ENCODE data around the gene ATP9B.

ATP9B gene

DNA sequence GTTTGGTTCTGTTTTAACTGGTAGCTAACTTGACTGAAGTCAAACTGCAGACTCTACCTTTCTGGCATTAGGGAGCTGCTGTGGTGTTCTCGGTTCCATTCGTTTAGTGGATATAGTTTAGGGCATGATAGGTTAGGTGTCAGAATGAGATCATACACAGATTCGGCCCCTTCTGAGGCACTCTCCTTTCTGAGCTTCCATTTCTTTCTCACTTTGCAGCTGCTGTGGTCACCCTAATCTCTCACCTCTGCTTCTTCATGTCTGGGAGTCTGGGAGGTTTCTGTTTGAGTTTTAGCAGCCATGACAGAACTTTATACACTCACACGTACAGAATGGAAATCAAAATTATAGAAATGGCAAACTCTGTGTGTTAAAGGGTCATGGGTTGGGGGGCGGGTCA is 122.8 kb downstream of the ATP9B start:
- Histone ChIP-seq H3K56ac (ENCODE audit: low read length) (no peak overlapping the region), H4K8ac (ENCODE audit: low read depth, low read length) (no peak overlapping the region), H3K23ac (ENCODE audit: low read length) (no peak overlapping the region), H4K5ac (ENCODE audit: low read length) (no peak overlapping the region), H3K36me3 (ENCODE audit: control insufficient read depth, insufficient read depth, low read length) (no peaks in the 10 kb centered on the region), H3K27me3 (ENCODE audit: insufficient read depth, low read length, poor library complexity) (no peaks in the 10 kb centered on the region), H3K79me1 (ENCODE audit: low read length) (no peaks in the 10 kb centered on the region), H3K4me2 (ENCODE audit: low read length) (no peak overlapping the region), H2BK15ac (replicated peaks; ENCODE audit: low read depth) (no peak overlapping the region), H3K9ac (ENCODE audit: low read length) (no peak overlapping the region), H2BK5ac (ENCODE audit: low read length) (no peak overlapping the region), H3K4ac (ENCODE audit: low read depth, low read length) (no peak overlapping the region), H2BK120ac (ENCODE audit: low read depth, low read length) (no peak overlapping the region), H3K4me3 (ENCODE audit: low read length) (no peak overlapping the region), H3K27ac (ENCODE audit: low read depth, low read length) (no peak overlapping the region), H3K18ac (ENCODE audit: low read length) (no peak overlapping the region), H3K79me2 (ENCODE audit: control insufficient read depth, insufficient read depth, low read length) (no peaks in the 10 kb centered on the region), H3K4me1 (ENCODE audit: control insufficient read depth, low read depth, low read length) (no peaks in the 10 kb centered on the region), H2AK5ac (ENCODE audit: low read length) (no peak overlapping the region)
- no CpG with 5 or more reads among the region's 5 CpGs for WGBS (ENCODE audit: extremely low coverage, insufficient coverage, low lambda C conversion rate)
- DNase-seq, result no peak

DNA sequence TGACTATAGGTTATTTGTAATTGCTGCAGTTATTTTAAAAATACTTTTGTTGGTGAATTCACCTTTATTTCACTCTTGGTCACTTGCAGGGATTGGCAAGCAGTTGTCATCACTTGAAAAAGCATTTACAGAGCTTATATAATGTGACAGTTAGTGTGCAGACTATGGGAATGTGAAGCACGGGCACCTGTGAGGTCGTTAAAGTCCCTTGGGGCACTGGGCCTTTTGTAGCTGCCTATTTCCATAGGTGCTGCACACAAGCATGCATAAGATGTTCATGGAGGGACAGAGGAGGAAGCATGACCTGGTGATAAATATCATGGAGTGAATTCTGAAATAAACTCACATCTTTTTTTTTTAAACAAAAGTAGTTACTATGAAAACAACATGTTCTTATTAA is 124.6 kb downstream of the ATP9B start:
- no peak overlapping the region for H3K18ac ChIP-seq (ENCODE audit: low read length)
- no peak overlapping the region for H3K9ac ChIP-seq (ENCODE audit: low read length)
- no CpG with 5 or more reads among the region's 2 CpGs for WGBS (ENCODE audit: extremely low coverage, insufficient coverage, low lambda C conversion rate)
- no peak overlapping the region for H3K4me2 ChIP-seq (ENCODE audit: low read length)
- H3K4ac ChIP-seq (ENCODE audit: low read depth, low read length), result no peak overlapping the region
- no peak overlapping the region for H2BK15ac ChIP-seq (replicated peaks; ENCODE audit: low read depth)
- H3K4me1 ChIP-seq (ENCODE audit: control insufficient read depth, low read depth, low read length), result no peaks in the 10 kb centered on the region
- no peaks in the 10 kb centered on the region for H3K79me1 ChIP-seq (ENCODE audit: low read length)
- no peaks in the 10 kb centered on the region for H3K36me3 ChIP-seq (ENCODE audit: control insufficient read depth, insufficient read depth, low read length)
- H3K27me3 ChIP-seq (ENCODE audit: insufficient read depth, low read length, poor library complexity), result no peaks in the 10 kb centered on the region
- H3K56ac ChIP-seq (ENCODE audit: low read length), result no peak overlapping the region
- no peaks in the 10 kb centered on the region for H3K79me2 ChIP-seq (ENCODE audit: control insufficient read depth, insufficient read depth, low read length)
- no peak overlapping the region for H2AK5ac ChIP-seq (ENCODE audit: low read length)
- DNase-seq, result no peak
- no peak overlapping the region for H3K27ac ChIP-seq (ENCODE audit: low read depth, low read length)
- no peak overlapping the region for H2BK120ac ChIP-seq (ENCODE audit: low read depth, low read length)
- H4K8ac ChIP-seq (ENCODE audit: low read depth, low read length), result no peak overlapping the region
- no peak overlapping the region for H3K23ac ChIP-seq (ENCODE audit: low read length)
- no peak overlapping the region for H2BK5ac ChIP-seq (ENCODE audit: low read length)
- H4K5ac ChIP-seq (ENCODE audit: low read length), result no peak overlapping the region
- no peak overlapping the region for H3K4me3 ChIP-seq (ENCODE audit: low read length)

DNA sequence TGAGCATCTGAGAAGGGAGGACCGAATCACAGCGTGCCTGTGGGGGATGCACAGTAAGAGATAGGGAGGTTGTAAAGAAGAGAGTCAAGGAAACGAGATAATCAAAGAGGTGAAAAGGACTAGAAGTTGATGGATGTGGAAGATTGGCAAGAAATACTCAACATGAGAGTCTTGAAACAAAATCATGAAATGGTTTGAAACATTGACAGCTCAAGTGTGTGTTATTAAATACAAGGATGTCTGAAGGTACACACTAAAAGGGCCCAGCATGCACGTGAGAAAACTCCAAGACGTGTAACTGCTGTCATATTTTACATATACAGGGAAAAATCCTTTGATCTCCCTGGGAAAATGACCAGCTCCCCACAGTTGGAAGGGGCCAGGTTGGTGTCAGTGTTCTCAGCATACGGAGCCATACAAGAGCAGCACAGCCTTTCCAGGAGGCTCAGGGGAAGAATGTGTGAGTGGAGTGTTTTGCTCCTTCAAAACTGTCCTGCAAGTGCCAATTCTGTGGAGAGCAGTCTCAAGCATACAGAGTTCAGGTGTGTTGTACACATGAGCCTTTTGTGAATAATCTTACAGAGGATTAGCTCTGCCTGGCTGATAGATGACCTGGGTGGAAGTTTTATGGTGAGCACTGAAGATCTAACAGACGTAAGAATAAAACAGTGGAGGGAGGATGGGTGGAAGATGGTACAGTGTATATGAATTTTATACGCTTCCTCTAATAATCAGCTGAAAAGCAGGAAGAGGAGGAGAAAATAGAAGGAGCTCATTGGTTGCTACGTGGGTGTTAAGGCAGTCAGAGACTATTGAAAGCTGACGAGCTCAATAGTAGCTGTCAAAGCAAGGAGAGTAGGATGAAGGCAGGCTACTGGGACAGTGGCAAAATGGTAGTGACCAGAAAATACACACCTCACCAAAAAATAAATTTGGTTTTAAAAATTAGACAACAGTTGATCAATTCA is 126.8 kb downstream of the ATP9B start:
- no CpG with 5 or more reads among the region's 10 CpGs for WGBS (ENCODE audit: extremely low coverage, insufficient coverage, low lambda C conversion rate)
- no peak overlapping the region for H2AK5ac ChIP-seq (ENCODE audit: low read length)
- H2BK5ac ChIP-seq (ENCODE audit: low read length), result no peak overlapping the region
- no peak overlapping the region for H3K23ac ChIP-seq (ENCODE audit: low read length)
- no peak overlapping the region for H3K9ac ChIP-seq (ENCODE audit: low read length)
- H4K8ac ChIP-seq (ENCODE audit: low read depth, low read length), result no peak overlapping the region
- DNase-seq, result no peak
- no peaks in the 10 kb centered on the region for H3K4me1 ChIP-seq (ENCODE audit: control insufficient read depth, low read depth, low read length)
- no peak overlapping the region for H2BK120ac ChIP-seq (ENCODE audit: low read depth, low read length)
- no peak overlapping the region for H3K18ac ChIP-seq (ENCODE audit: low read length)
- no peak overlapping the region for H3K4me3 ChIP-seq (ENCODE audit: low read length)
- no peak overlapping the region for H2BK15ac ChIP-seq (replicated peaks; ENCODE audit: low read depth)
- H3K27me3 ChIP-seq (ENCODE audit: insufficient read depth, low read length, poor library complexity), result no peaks in the 10 kb centered on the region
- no peak overlapping the region for H3K4me2 ChIP-seq (ENCODE audit: low read length)
- no peaks in the 10 kb centered on the region for H3K79me2 ChIP-seq (ENCODE audit: control insufficient read depth, insufficient read depth, low read length)
- H3K36me3 ChIP-seq (ENCODE audit: control insufficient read depth, insufficient read depth, low read length), result no peaks in the 10 kb centered on the region
- H3K4ac ChIP-seq (ENCODE audit: low read depth, low read length), result no peak overlapping the region
- H3K56ac ChIP-seq (ENCODE audit: low read length), result no peak overlapping the region
- no peak overlapping the region for H4K5ac ChIP-seq (ENCODE audit: low read length)
- H3K27ac ChIP-seq (ENCODE audit: low read depth, low read length), result no peak overlapping the region
- no peaks in the 10 kb centered on the region for H3K79me1 ChIP-seq (ENCODE audit: low read length)

DNA sequence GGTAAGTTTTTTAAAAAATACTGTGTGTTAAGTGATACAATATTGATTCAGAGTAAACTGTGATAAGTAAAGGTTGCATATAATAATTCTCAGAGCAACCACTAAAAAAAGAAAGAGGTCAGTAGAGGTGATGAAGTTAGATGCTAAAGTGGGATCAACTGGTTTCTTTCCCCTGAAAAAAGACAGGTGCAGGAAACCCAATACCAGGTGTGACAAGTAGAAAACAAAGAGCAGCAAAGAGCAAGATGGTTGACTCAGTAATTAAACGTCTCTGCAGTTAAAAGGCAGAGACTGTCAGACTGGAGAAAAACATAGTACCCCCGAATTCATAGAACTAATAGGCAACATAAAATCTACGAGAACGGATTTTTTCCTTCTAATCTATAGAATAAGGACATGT is 128.3 kb downstream of the ATP9B start:
- Histone ChIP-seq H4K8ac (ENCODE audit: low read depth, low read length) (no peak overlapping the region), H3K18ac (ENCODE audit: low read length) (no peak overlapping the region), H3K4ac (ENCODE audit: low read depth, low read length) (no peak overlapping the region), H3K4me1 (ENCODE audit: control insufficient read depth, low read depth, low read length) (no peaks in the 10 kb centered on the region), H3K56ac (ENCODE audit: low read length) (no peak overlapping the region), H3K4me2 (ENCODE audit: low read length) (no peak overlapping the region), H3K4me3 (ENCODE audit: low read length) (no peak overlapping the region), H3K27me3 (ENCODE audit: insufficient read depth, low read length, poor library complexity) (no peaks in the 10 kb centered on the region), H3K27ac (ENCODE audit: low read depth, low read length) (no peak overlapping the region), H3K36me3 (ENCODE audit: control insufficient read depth, insufficient read depth, low read length) (no peaks in the 10 kb centered on the region), H3K79me2 (ENCODE audit: control insufficient read depth, insufficient read depth, low read length) (no peaks in the 10 kb centered on the region), H3K23ac (ENCODE audit: low read length) (no peak overlapping the region), H2BK120ac (ENCODE audit: low read depth, low read length) (no peak overlapping the region), H2BK5ac (ENCODE audit: low read length) (no peak overlapping the region), H3K9ac (ENCODE audit: low read length) (no peak overlapping the region), H2AK5ac (ENCODE audit: low read length) (no peak overlapping the region), H3K79me1 (ENCODE audit: low read length) (no peaks in the 10 kb centered on the region), H2BK15ac (replicated peaks; ENCODE audit: low read depth) (no peak overlapping the region), H4K5ac (ENCODE audit: low read length) (no peak overlapping the region)
- DNase-seq, result no peak
- no CpG with 5 or more reads among the region's 4 CpGs for WGBS (ENCODE audit: extremely low coverage, insufficient coverage, low lambda C conversion rate)

DNA sequence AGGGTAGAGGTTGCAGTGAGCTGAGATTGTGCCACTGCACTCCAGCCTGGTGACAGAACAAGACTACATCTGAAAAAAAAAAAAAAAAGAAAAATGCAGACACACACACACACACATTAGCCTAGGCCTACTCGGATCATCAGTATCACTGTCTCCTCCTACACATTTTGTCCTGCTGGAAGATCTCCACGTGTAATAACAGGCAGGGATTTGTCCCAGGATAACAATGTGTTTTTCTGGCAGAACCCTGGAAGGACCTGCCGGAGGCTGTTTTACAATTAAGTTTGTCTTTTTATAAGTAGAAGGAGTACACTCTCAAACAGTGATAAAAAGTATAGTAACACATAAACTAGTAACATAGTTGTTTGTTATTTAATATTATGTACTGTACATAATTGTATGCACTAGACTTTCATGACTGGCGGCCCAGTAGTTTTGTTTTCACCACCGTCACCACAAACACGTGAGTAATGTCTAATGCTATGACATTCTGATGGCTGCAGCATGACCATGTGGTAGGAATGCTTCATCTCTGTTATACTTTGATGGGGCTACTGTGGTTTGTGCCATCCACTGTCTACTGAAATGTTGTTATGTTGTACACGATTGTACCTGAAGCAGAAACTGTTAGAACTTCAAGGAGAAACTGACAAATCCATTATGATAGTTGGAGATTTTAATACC is 130.6 kb downstream of the ATP9B start:
- H4K8ac ChIP-seq (ENCODE audit: low read depth, low read length), result no peak overlapping the region
- H2BK120ac ChIP-seq (ENCODE audit: low read depth, low read length), result no peak overlapping the region
- no peak overlapping the region for H3K4me2 ChIP-seq (ENCODE audit: low read length)
- H3K79me1 ChIP-seq (ENCODE audit: low read length), result no peaks in the 10 kb centered on the region
- no peaks in the 10 kb centered on the region for H3K27me3 ChIP-seq (ENCODE audit: insufficient read depth, low read length, poor library complexity)
- WGBS (ENCODE audit: extremely low coverage, insufficient coverage, low lambda C conversion rate), result no CpG with 5 or more reads among the region's 7 CpGs
- no peak overlapping the region for H3K4me3 ChIP-seq (ENCODE audit: low read length)
- no peak for DNase-seq
- H3K79me2 ChIP-seq (ENCODE audit: control insufficient read depth, insufficient read depth, low read length), result no peaks in the 10 kb centered on the region
- H2AK5ac ChIP-seq (ENCODE audit: low read length), result no peak overlapping the region
- no peak overlapping the region for H3K18ac ChIP-seq (ENCODE audit: low read length)
- H4K5ac ChIP-seq (ENCODE audit: low read length), result no peak overlapping the region
- no peak overlapping the region for H2BK15ac ChIP-seq (replicated peaks; ENCODE audit: low read depth)
- no peak overlapping the region for H2BK5ac ChIP-seq (ENCODE audit: low read length)
- H3K9ac ChIP-seq (ENCODE audit: low read length), result no peak overlapping the region
- H3K27ac ChIP-seq (ENCODE audit: low read depth, low read length), result no peak overlapping the region
- H3K36me3 ChIP-seq (ENCODE audit: control insufficient read depth, insufficient read depth, low read length), result no peaks in the 10 kb centered on the region
- no peak overlapping the region for H3K4ac ChIP-seq (ENCODE audit: low read depth, low read length)
- no peak overlapping the region for H3K23ac ChIP-seq (ENCODE audit: low read length)
- no peak overlapping the region for H3K56ac ChIP-seq (ENCODE audit: low read length)
- H3K4me1 ChIP-seq (ENCODE audit: control insufficient read depth, low read depth, low read length), result no peaks in the 10 kb centered on the region
